ENCODE results near the gene ZNF124.

Gene ZNF124

DNA sequence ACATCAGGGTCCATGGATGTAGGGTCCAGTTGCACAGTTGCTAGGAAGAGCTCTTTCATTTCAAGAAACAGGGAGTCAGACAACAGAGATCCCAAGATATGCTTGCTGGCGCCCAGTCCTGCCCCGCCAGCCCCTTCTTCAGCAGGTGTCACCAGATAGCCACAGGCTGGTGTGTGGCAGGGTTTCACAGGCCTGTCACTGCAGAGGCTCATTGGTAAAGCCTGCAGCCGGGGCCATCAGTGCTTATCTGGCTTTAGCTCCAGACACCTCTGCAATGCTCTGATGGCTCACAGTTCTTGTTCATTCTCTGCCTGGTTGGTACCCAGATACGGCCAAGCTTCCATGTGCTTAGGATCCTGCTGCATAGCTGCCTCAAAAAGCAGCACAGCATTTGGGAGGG is 12.4 kb upstream of the ZNF124 start:
- no peaks in the 10 kb centered on the region for H3K4me1 ChIP-seq (ENCODE audit: insufficient read depth, poor library complexity, severe bottlenecking)
- peaks cover 6% of the 10 kb centered on the region for H3K9me3 ChIP-seq (ENCODE audit: severe bottlenecking)
- TF ChIP-seq, protein P1, sequence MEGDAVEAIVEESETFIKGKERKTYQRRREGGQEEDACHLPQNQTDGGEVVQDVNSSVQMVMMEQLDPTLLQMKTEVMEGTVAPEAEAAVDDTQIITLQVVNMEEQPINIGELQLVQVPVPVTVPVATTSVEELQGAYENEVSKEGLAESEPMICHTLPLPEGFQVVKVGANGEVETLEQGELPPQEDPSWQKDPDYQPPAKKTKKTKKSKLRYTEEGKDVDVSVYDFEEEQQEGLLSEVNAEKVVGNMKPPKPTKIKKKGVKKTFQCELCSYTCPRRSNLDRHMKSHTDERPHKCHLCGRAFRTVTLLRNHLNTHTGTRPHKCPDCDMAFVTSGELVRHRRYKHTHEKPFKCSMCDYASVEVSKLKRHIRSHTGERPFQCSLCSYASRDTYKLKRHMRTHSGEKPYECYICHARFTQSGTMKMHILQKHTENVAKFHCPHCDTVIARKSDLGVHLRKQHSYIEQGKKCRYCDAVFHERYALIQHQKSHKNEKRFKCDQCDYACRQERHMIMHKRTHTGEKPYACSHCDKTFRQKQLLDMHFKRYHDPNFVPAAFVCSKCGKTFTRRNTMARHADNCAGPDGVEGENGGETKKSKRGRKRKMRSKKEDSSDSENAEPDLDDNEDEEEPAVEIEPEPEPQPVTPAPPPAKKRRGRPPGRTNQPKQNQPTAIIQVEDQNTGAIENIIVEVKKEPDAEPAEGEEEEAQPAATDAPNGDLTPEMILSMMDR (IDR thresholded peaks at IDR 0.05; ENCODE audit: poor library complexity, severe bottlenecking), result no peak
- no peak overlapping the region for H3K4me3 ChIP-seq (ENCODE audit: severe bottlenecking)
- H3K27me3 ChIP-seq (ENCODE audit: insufficient read depth, poor library complexity, severe bottlenecking), result no peaks in the 10 kb centered on the region
- H3K27ac ChIP-seq (ENCODE audit: poor library complexity, severe bottlenecking), result no peak overlapping the region
- ATAC-seq (ENCODE audit: low read depth), result no peak
- H3K36me3 ChIP-seq (ENCODE audit: low read depth), result no peaks in the 10 kb centered on the region; the same call in 1 of the 2 replicates
- DNase-seq (ENCODE audit: low spot score), result no peak

DNA sequence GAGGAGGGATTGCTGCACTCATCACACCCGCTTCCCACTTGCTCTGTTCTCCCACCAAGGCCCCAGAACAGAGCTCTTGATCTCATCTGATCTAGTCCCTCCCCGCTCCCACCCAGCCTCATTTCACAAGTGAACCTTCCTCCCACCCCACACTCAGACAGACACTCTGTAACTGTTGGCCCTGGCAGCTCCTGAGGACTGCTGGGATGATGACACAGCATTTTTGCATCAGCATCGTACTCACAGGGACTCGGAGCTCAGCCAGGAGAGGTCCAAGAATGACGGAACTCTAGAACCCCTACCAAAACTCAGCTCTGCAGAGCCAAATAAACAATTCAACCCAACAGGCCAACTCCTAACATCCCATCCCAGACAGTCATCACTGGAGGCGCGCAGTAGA is 11.2 kb upstream of the ZNF124 start:
- TF ChIP-seq, protein P1 (IDR thresholded peaks at IDR 0.05; ENCODE audit: poor library complexity, severe bottlenecking), result no peak

DNA sequence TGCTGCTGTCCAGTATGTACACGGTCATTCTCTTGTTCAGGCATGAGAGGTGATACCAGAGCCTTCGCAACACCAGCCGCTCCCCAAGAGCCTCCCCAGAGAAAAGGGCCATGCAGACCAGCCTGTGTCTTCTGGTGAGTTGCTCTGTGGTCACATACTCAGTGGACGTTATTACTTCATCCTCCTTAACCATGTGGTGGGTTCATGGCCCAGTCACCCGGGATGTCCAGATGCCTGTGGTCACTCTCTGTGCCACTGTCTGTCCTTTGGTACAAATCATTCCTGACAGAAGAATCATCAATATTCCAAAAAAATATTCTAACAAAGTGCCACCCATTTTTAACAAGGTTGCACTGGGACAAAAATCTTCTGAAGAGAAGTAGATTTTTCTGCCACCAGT is 8.8 kb upstream of the ZNF124 start:
- H3K36me3 ChIP-seq (ENCODE audit: low read depth), result no peaks in the 10 kb centered on the region
- no peaks in the 10 kb centered on the region for H3K27me3 ChIP-seq (ENCODE audit: insufficient read depth, poor library complexity, severe bottlenecking)
- H3K4me3 ChIP-seq (ENCODE audit: severe bottlenecking), result no peak overlapping the region
- no peak for ATAC-seq (ENCODE audit: low read depth)
- TF ChIP-seq, protein P1 (IDR thresholded peaks at IDR 0.05; ENCODE audit: poor library complexity, severe bottlenecking), result no peak
- DNase-seq (ENCODE audit: low spot score), result no peak
- no peak overlapping the region for H3K27ac ChIP-seq (ENCODE audit: poor library complexity, severe bottlenecking)
- peaks cover 3% of the 10 kb centered on the region for H3K9me3 ChIP-seq (ENCODE audit: severe bottlenecking)
- no peaks in the 10 kb centered on the region for H3K4me1 ChIP-seq (ENCODE audit: insufficient read depth, poor library complexity, severe bottlenecking)

More for the DNA sequence above, 11.2 kb upstream of the ZNF124 start:
- no peak overlapping the region for H3K27ac ChIP-seq (ENCODE audit: poor library complexity, severe bottlenecking)
- H3K4me1 ChIP-seq (ENCODE audit: insufficient read depth, poor library complexity, severe bottlenecking), result no peaks in the 10 kb centered on the region
- H3K27me3 ChIP-seq (ENCODE audit: insufficient read depth, poor library complexity, severe bottlenecking), result no peaks in the 10 kb centered on the region
- H3K9me3 ChIP-seq (ENCODE audit: severe bottlenecking), result peaks cover 6% of the 10 kb centered on the region
- H3K36me3 ChIP-seq (ENCODE audit: low read depth), result no peaks in the 10 kb centered on the region; the same call in 1 of the 2 replicates
- ATAC-seq (ENCODE audit: low read depth), result no peak
- no peak for DNase-seq (ENCODE audit: low spot score)
- H3K4me3 ChIP-seq (ENCODE audit: severe bottlenecking), result no peak overlapping the region

DNA sequence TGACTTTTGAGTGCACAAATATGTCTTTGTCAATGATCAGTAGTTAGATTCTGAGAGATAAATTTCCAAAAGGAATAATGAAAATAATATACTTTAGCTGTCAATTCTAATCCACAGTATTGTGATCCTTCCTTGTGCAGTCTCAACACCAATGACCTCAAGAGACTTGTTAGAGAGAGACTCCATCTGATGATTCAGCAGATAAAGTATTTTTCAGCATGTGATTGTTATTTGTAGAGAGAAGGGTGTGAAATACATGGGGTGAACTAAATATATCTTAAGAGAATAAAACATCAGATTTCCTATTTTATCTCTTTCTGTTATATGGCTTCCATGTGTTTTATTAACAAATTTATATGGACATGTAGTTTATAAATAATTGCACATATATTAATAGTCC is 5.9 kb upstream of the ZNF124 start:
- H3K4me1 ChIP-seq (ENCODE audit: insufficient read depth, poor library complexity, severe bottlenecking), result no peaks in the 10 kb centered on the region
- no peak for ATAC-seq (ENCODE audit: low read depth)

DNA sequence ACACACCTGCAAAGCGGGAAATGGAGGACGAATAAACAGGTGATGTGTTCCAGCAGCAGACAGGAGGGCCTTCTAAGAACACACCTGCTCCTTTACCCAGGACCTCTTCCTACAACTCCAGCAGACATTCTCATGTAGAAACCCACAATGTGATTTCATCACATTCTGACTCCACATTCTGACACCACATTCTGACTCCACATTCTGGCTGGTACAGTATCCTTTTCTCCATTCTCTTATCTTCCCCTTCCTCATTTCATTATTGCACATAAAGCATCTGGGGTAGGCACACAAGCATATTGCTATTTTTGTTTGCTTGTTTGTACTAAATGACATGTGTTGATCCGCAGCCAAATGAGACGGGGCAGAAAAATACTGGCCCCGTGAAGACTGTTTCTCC is 3.6 kb upstream of the ZNF124 start:
- Histone ChIP-seq H3K9me3 (ENCODE audit: severe bottlenecking) (no peaks in the 10 kb centered on the region), H3K36me3 (ENCODE audit: low read depth) (no peaks in the 10 kb centered on the region), H3K27ac (ENCODE audit: poor library complexity, severe bottlenecking) (no peak overlapping the region), H3K4me1 (ENCODE audit: insufficient read depth, poor library complexity, severe bottlenecking) (no peaks in the 10 kb centered on the region), H3K4me3 (ENCODE audit: severe bottlenecking) (no peak overlapping the region), H3K27me3 (ENCODE audit: insufficient read depth, poor library complexity, severe bottlenecking) (no peaks in the 10 kb centered on the region)
- ATAC-seq (ENCODE audit: low read depth), result no peak
- TF ChIP-seq, protein P1 (IDR thresholded peaks at IDR 0.05; ENCODE audit: poor library complexity, severe bottlenecking), result no peak
- no peak for DNase-seq (ENCODE audit: low spot score)

More for the DNA sequence above, 5.9 kb upstream of the ZNF124 start:
- Histone ChIP-seq H3K4me3 (ENCODE audit: severe bottlenecking) (no peak overlapping the region), H3K27ac (ENCODE audit: poor library complexity, severe bottlenecking) (no peak overlapping the region), H3K36me3 (ENCODE audit: low read depth) (no peaks in the 10 kb centered on the region), H3K9me3 (ENCODE audit: severe bottlenecking) (no peaks in the 10 kb centered on the region), H3K27me3 (ENCODE audit: insufficient read depth, poor library complexity, severe bottlenecking) (no peaks in the 10 kb centered on the region)
- TF ChIP-seq, protein P1 (IDR thresholded peaks at IDR 0.05; ENCODE audit: poor library complexity, severe bottlenecking), result no peak
- DNase-seq (ENCODE audit: low spot score), result no peak

Data from RWPE2 (cell line).